ENCODE measurements around the gene CLEC4G. TPM values are rescaled to one million over a fixed set of nuclear protein-coding genes. Genes with fewer than 3 reads are reported as not detected.

The CLEC4G gene
- total RNA-seq, 1 donor from 2014 or later, result not detected

DNA sequence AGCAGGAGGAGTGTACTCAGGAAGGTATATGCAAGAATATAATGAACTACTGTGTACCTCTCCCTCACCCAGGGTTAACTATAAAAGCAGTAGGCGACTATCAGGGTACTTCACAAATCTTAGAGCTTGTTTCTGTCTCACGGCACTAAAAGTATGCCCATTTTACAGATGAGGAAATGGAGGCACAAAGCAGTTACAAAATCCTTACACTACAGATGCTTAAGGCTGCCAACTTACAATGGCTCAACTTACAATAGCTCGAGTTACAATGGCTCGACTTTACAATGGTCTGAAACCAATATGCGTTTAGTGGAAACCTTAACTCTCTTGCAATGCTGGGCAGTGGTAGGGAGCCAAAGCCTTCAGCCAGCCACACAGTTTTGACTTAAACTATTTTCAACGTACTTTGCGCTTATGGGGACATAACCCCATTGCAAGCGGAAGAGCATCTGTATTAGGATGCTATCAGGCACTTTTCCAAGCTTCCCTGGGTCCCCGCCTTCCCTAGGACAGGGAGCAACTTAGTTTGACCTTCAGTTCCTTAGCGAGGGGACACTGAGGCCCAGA lies 34.1 kb downstream of the CLEC4G start:
- H3K27me3 Mint-ChIP-seq, result peaks cover 23% of the 10 kb centered on the region
- TF ChIP-seq, protein P1, sequence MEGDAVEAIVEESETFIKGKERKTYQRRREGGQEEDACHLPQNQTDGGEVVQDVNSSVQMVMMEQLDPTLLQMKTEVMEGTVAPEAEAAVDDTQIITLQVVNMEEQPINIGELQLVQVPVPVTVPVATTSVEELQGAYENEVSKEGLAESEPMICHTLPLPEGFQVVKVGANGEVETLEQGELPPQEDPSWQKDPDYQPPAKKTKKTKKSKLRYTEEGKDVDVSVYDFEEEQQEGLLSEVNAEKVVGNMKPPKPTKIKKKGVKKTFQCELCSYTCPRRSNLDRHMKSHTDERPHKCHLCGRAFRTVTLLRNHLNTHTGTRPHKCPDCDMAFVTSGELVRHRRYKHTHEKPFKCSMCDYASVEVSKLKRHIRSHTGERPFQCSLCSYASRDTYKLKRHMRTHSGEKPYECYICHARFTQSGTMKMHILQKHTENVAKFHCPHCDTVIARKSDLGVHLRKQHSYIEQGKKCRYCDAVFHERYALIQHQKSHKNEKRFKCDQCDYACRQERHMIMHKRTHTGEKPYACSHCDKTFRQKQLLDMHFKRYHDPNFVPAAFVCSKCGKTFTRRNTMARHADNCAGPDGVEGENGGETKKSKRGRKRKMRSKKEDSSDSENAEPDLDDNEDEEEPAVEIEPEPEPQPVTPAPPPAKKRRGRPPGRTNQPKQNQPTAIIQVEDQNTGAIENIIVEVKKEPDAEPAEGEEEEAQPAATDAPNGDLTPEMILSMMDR (conservative IDR thresholded peaks at IDR 0.05), result no peak
- no peak overlapping the region for H3K4me3 Mint-ChIP-seq
- no peak overlapping the region for H3K27ac Mint-ChIP-seq
- DNase-seq (ENCODE audit: extremely low spot score, unreplicated experiment), result no peak
- H3K9me3 Mint-ChIP-seq, result no peaks in the 10 kb centered on the region
- H3K36me3 Mint-ChIP-seq, result no peaks in the 10 kb centered on the region
- H3K4me1 Mint-ChIP-seq (ENCODE audit: unreplicated experiment), result no peaks in the 10 kb centered on the region

DNA sequence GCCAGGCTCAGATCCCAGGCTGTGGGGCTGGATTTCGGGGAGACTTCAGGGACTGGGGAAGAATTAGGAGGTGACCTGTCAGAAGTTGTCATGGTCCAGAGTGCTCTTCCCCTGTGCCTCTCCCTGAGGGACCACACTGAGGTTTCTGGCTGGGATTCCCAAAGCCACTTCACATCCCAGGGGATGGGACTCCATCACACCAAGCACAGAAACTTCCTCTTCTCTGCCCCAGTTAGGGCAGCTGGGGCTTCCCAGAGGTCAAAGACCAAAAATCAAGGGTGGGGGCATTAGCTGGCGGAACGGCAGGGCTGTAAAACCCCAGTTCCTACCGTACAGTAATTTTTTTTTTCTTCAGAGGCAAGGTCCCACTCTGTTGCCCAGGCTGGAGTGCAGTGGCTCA lies 37.4 kb downstream of the CLEC4G start:
- DNase-seq (ENCODE audit: extremely low spot score, unreplicated experiment), result no peak
- H3K4me1 Mint-ChIP-seq (ENCODE audit: unreplicated experiment), result no peaks in the 10 kb centered on the region
- no peak overlapping the region for H3K4me3 Mint-ChIP-seq
- H3K36me3 Mint-ChIP-seq, result no peaks in the 10 kb centered on the region
- TF ChIP-seq, protein P1 (conservative IDR thresholded peaks at IDR 0.05), result no peak
- peaks cover 11% of the 10 kb centered on the region for H3K27me3 Mint-ChIP-seq
- H3K9me3 Mint-ChIP-seq, result no peaks in the 10 kb centered on the region
- no peak overlapping the region for H3K27ac Mint-ChIP-seq

DNA sequence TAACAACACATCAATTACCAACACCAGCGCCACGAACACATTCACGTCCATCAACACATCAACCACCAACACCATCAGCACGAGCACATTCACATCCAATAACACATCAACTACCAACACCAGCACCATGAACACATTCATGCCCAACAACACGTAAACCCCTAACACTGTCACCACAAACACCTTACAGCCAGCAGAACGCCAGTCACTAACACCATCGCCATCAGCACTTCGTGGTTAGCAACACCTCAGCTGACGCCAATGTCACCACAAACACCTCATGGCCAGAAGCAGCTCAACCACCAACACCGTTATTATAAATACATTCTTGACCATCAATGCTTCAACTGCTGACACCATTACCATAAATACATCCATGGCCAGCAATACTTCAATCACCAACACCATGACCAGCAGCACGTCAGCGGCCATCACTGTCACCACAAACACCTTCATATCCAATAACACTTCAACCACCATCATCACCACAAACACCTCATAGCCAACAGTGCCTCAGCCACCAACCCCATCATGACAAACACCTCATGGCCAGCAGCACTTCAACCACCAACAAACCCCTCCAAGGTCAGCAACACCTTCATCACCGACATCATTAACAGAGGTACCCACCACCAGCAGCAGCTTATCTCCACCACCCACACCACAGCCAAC lies 39.4 kb downstream of the CLEC4G start:
- peaks cover 5% of the 10 kb centered on the region for H3K27me3 Mint-ChIP-seq
- TF ChIP-seq, protein P1 (conservative IDR thresholded peaks at IDR 0.05), result no peak
- no peaks in the 10 kb centered on the region for H3K36me3 Mint-ChIP-seq
- no peak overlapping the region for H3K27ac Mint-ChIP-seq
- no peak for DNase-seq (ENCODE audit: extremely low spot score, unreplicated experiment)
- no peaks in the 10 kb centered on the region for H3K9me3 Mint-ChIP-seq
- no peaks in the 10 kb centered on the region for H3K4me1 Mint-ChIP-seq (ENCODE audit: unreplicated experiment)
- no peak overlapping the region for H3K4me3 Mint-ChIP-seq

DNA sequence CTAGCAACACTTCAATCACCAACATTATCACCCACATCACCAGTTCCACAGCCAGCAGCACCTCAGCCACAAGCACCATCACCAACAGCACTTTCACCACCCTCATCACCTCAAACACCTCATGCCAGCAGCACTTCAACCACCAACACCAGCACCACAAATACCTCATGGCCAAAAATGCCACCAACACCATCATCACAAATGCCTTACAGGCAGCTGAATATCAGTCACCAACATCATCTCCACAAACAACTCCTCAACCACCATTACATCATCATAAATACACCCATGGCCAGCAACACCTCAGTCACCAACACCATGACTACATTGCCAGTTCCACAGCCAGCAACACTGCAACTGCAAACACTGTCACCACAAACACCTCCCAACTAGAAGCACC lies 40.4 kb downstream of the CLEC4G start:
- Mint-ChIP-seq H3K36me3 (no peaks in the 10 kb centered on the region), H3K9me3 (no peaks in the 10 kb centered on the region), H3K27ac (no peak overlapping the region), H3K27me3 (peaks cover 4% of the 10 kb centered on the region), H3K4me3 (no peak overlapping the region), H3K4me1 (ENCODE audit: unreplicated experiment) (no peaks in the 10 kb centered on the region)
- TF ChIP-seq, protein P1 (conservative IDR thresholded peaks at IDR 0.05), result no peak
- no peak for DNase-seq (ENCODE audit: extremely low spot score, unreplicated experiment)

DNA sequence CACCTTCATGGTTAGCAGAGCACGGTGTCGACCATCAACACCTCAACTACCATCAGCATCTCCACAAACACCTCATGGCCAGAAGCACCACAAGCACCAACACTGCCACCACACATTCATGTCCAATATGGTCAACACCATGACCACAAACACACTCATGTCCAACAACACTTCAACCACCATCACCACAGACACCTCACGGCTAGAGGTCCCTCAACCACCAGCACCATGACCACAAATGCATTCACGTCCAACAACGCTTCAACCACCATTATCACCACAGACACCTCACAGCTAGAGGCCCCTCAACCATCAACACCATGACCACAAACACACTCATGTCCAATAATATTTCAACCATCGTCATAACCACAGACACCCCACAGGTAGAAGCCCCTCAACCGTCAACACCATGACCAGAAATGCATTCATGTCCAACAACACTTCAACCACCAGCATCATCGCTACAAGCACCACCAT lies 41.1 kb downstream of the CLEC4G start:
- Mint-ChIP-seq H3K27ac (no peak overlapping the region), H3K9me3 (no peaks in the 10 kb centered on the region), H3K36me3 (no peaks in the 10 kb centered on the region), H3K4me1 (ENCODE audit: unreplicated experiment) (no peaks in the 10 kb centered on the region), H3K4me3 (no peak overlapping the region), H3K27me3 (peaks cover 3% of the 10 kb centered on the region)
- TF ChIP-seq, protein P1 (conservative IDR thresholded peaks at IDR 0.05), result no peak
- DNase-seq (ENCODE audit: extremely low spot score, unreplicated experiment), result no peak

All from type B pancreatic cell (in vitro differentiated cells).